Left ventricle myocardium superior (tissue), 1 donor: ENCODE results near the gene DNAI7. TPM values are rescaled to one million over a fixed set of nuclear protein-coding genes. Genes with fewer than 3 reads are reported as not detected.

Experiments
- ATAC-seq: fragments of 200-7000 bp; cut with Tn5 transposase; one replicate; pipeline ENCODE4 v1.9.1; 2020; ENCODE audit warnings: mild to moderate bottlenecking, moderate library complexity
- DNase-seq: peaks from one replicate; pipeline ENCODE4 v3.0.0-alpha.2; 2020
- intact Hi-C: fragments of 100-400 bp; cut with micrococcal nuclease; formaldehyde crosslinking; loops from one replicate; pipeline ENCODE4 v1.11.0; 2022
- total RNA-seq: library from RNA; stranded (reverse); fragmentation: NEBNext Ultra II Directional; extraction: Animal tissue kit (Norgen Biotek cat#: 25700); gene quantifications from one replicate; pipeline ENCODE4 v1.2.1, GENCODE V29; 2021
- donor health status: DM: no; HTN: yes; CAD: no; lungs with severe emphysema.

Gene DNAI7
- total RNA-seq, 1 donor from 2014 or later: 0.89 TPM

GRCh38 chr12:25186788-25187402 is 8.1 kb downstream of the DNAI7 start:
- intact Hi-C loops: no loop called here
- no peak for ATAC-seq

DNA sequence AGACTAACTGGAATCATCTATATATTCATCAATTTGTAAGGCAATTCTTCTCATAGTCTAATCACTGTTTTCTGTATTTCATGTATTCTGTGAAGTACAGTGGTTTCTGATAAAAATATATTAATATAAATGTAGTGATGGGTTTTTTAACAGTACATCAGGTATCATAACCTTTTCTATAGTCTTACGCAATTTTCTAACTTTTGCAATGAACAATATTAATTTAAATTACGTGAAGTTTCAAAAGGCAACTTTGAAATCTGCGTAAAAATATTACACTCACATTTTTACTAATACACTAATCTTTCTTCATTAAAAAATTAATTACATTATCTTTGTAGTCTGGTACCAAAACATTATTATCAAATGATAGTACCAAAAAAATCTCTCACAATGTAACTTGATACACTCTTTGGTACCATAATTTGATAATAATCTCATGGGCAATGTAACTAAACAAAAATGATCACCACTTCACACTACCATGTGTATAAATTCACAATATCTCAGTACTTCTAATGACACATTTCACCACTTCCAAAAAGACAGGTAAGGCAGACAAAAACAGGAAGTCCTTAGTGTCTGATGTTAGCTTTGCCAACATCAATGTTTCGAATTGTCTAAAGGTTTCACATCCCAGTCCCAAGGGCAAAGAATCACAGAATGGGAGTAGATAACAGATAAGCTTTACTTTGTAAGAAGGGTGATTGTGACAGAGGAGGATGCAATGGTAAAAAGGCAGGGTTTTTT is 8.7 kb downstream of the DNAI7 start:
- no peak for ATAC-seq
- no peak for DNase-seq

More at GRCh38 chr12:25186788-25187402, 8.1 kb downstream of the DNAI7 start:
- DNase-seq: no peak

DNA sequence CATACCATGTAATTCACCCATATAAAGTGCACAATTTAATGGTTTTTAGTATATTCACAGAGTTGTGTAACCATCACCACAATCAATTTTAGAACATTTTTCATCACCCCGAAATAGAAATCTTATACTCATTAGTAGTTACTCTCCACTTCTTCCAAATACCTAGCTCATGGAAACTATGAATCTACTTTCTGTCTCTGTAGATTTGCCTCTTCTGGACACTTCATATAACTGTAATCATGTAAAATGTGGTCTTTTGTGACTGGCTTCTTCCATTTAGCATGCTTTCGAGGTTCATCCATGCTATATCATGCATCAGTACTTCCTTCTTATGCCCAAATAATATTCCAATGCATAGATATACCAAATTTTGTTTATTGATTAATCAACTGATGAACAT is 10.8 kb downstream of the DNAI7 start:
- DNase-seq (no peak), ATAC-seq (no peak)
- intact Hi-C loops: no loop called here

More for the DNA sequence above, 8.7 kb downstream of the DNAI7 start:
- intact Hi-C loops: no loop called here

- intact Hi-C loops: no loop called here
- DNase-seq (no peak), ATAC-seq (no peak)
Observed at GRCh38 chr12:25182765-25183164, 12.2 kb downstream of the DNAI7 start.

DNA sequence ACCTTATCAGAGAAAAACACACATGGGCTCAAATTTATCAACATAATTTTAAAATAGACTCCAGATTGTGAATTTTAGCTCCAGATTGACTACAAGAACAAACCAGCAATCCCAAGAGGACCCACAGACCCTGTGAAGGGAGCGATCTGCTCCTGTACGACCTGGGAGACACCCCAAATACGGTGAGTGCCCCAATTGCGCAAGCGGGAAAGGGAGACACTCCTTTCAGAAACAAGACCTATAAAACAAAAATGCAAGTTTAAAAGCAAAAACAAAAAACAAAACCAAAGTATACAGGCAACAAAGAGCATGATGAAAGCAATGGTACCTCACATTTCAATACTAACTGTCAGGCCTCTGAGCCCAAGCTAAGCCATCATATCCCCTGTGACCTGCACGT is 32.1 kb downstream of the DNAI7 start:
- intact Hi-C loops: no loop called here
- DNase-seq (no peak), ATAC-seq (no peak)

- intact Hi-C loops: no loop called here
- ATAC-seq (no peak), DNase-seq (no peak)
Observed at GRCh38 chr12:25156061-25156460, 38.9 kb downstream of the DNAI7 start.

GRCh38 chr12:25155022-25155576 is 39.9 kb downstream of the DNAI7 start:
- intact Hi-C loops: no loop called here
- ATAC-seq (no peak), DNase-seq (no peak)

- ATAC-seq (no peak), DNase-seq (no peak)
- intact Hi-C loops: no loop called here
Observed at GRCh38 chr12:25152055-25152454, 42.9 kb downstream of the DNAI7 start.

DNA sequence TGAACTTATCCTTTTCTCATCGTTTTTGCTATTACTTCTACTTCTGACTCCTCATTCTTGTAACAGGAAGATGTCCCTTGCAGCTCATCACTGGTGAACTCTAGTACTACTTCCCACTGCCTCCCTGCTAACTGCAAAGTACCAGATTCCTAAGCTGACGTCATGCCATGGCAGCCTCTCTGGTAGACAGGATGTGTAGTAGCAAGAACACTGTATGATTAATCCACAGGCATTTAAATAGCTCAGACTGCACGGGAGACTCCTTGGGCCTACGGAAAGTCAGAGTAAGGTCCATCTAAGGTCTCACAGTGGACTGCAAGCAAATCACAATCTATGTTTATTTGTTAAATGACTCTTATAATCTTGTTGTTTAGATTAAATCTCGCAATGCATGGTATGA is 43.5 kb downstream of the DNAI7 start:
- intact Hi-C loops: no loop called here
- peak; percentile 77 for ATAC-seq
- DNase-seq: peak; percentile 45

GRCh38 chr12:25146686-25147085 is 48.3 kb downstream of the DNAI7 start:
- no peak for DNase-seq

GRCh38 chr12:25135531-25136154 is 59.3 kb downstream of the DNAI7 start:
- ATAC-seq (no peak), DNase-seq (no peak)
- intact Hi-C loops: no loop called here

More at GRCh38 chr12:25146686-25147085, 48.3 kb downstream of the DNAI7 start:
- intact Hi-C loops: no loop called here
- ATAC-seq: no peak

GRCh38 chr12:25131270-25131669 is 63.7 kb downstream of the DNAI7 start:
- intact Hi-C loops: loop anchor here (5.0 kb wide), 1 partner anchor 139 kb away; no protein-coding TSS in a partner anchor
- no peak for ATAC-seq
- DNase-seq: no peak

DNA sequence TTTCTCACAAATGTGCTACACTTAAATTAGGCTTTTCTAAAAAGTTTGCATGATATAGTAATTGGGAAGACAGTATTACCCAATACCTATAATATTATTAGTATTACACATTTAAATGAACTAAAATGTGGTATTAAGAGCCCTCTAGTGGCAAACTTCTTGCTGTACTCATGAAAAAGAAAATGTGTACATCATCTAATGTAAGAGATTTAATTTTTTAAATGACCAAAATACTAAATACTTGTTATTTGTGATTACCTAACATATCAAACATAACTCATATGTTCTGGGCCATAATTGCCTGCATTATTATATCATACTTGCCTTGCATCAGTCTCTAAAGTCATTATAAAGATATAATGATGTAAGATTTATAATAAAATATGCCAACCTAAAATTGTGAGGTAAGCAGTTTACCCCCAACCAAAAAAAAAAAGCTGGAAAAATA is 64.2 kb downstream of the DNAI7 start:
- DNase-seq: no peak
- no peak for ATAC-seq
- intact Hi-C loops: loop anchor here (5.0 kb wide), 1 partner anchor 138 kb away; no protein-coding TSS in a partner anchor

- ATAC-seq: no peak
- DNase-seq: no peak
- intact Hi-C loops: no loop called here
Observed at GRCh38 chr12:25126746-25127145, 68.2 kb downstream of the DNAI7 start.

DNA sequence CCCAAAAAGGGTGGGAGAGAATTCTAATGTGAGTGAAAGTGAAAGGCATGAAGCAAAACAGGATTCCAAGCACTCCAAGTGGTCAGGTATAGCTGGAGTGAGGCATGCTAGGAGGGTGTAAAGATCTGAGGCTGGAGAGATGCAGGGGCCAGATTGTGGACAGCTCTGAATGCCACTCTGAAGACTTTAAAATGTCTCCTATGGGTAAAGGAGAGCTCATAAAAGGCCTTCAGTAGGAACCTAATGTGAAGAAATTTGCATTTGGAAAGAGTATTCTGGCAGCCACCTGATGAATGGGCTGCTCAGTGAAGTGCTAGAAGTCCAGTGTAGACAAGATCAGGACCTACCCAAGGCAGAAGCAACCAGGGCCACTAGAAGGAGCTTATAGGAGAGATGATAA is 68.9 kb downstream of the DNAI7 start:
- intact Hi-C loops: no loop called here
- ATAC-seq (no peak), DNase-seq (no peak)

DNA sequence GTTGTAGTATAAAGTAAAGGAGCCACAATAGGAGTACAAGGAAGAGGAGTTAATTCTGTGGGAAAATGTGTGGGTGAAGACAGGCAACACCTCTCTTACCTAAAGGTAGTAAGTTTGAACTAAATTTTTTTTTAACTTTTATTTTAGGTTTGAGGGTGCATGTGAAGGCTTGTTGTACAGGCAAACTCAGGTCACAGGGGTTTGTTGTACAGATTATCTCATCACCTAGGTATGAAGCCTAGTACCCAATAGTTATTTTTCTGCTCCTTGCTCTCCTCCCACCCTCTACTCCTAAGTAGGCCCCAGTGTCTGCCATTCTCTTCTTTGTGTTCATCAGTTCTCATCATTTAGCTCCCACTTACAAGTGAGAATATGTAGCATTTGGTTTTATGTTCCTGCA is 70.5 kb downstream of the DNAI7 start:
- ATAC-seq (no peak), DNase-seq (no peak)
- intact Hi-C loops: no loop called here

DNA sequence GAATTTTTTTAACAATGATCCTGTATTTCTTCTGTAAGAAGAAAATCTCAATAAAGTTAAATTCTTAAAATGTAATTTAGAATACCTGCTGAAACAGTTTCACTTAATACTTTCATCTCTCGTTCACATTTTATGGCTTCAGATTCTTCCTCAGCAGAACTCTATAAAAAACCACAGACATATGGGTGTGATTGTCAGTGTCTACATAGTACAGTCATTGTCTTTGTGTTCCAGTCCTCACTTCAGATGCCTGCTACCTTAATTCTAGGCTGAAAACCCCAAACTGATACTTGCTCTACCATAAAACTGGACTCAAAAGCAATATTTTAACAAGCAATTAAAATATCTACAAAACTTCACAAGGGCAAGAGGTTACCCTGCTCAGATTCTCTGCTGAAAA is 71.8 kb downstream of the DNAI7 start:
- ATAC-seq (no peak), DNase-seq (no peak)
- intact Hi-C loops: no loop called here

DNA sequence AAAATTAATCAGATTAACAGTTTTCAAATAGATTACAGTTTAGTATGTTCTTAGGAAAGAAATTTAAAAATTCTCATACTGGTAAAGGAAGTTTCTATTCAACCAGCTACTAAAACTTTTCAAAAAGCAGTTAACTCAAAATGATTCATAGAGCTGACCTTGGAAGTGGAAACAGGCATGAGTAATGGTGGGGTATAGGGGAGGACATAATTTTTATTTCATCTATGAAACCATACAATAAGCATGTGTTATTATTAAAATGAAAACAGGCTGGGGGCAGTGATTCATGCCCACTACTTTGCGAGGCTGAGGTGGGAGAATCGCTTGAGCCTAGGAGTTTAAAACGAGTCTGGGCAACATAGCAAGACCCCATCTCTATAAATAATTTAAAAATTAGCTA is 73.0 kb downstream of the DNAI7 start:
- intact Hi-C loops: no loop called here
- DNase-seq (no peak), ATAC-seq (no peak)

GRCh38 chr12:25121110-25121509 is 73.8 kb downstream of the DNAI7 start:
- DNase-seq: no peak
- intact Hi-C loops: no loop called here

GRCh38 chr12:25119020-25119419 is 75.9 kb downstream of the DNAI7 start:
- no peak for DNase-seq
- intact Hi-C loops: no loop called here
- no peak for ATAC-seq

More at GRCh38 chr12:25121110-25121509, 73.8 kb downstream of the DNAI7 start:
- ATAC-seq: no peak
